SU-DHL-6 (cell line): ENCODE results near the gene ARID5B.

Experiments used
- H2AFZ ChIP-seq: fragments of 200-600 bp; sonication (generic); 2 replicates; pipeline ENCODE4 v1.6.1; 2014; ENCODE audit warnings: low read depth, mild to moderate bottlenecking, moderate library complexity, mixed read lengths, antibody characterized with exemption, low read length; ENCODE audit not compliant: severe bottlenecking
- H3F3A ChIP-seq: fragments of 200-600 bp; shearing (Covaris generic); 2 replicates; pipeline ENCODE4 v1.6.0; 2016; ENCODE audit warnings: antibody characterized with exemption, mild to moderate bottlenecking; ENCODE audit not compliant: insufficient read depth
- H3K27ac ChIP-seq: fragments of 200-600 bp; sonication (generic); 2 replicates; pipeline ENCODE4 v1.5.1; 2016; ENCODE audit warnings: low read depth, mild to moderate bottlenecking, low read length, moderate library complexity, mixed read lengths
- H3K27me3 ChIP-seq: fragments of 200-600 bp; sonication (generic), shearing (Covaris generic); 2 replicates; pipeline ENCODE4 v1.6.0; 2014; ENCODE audit warnings: mild to moderate bottlenecking, low read length
- H3K36me3 ChIP-seq: fragments of 200-600 bp; sonication (generic); 2 replicates; pipeline ENCODE4 v1.6.1; 2014; ENCODE audit warnings: mild to moderate bottlenecking, low read length, mixed read lengths
- H3K4me2 ChIP-seq: fragments of 300-600, 200-600 bp; shearing (Covaris generic), sonication (generic); 2 replicates; pipeline ENCODE4 v1.6.0; 2014; ENCODE audit warnings: low read length, low read depth, mild to moderate bottlenecking; ENCODE audit not compliant: poor library complexity, severe bottlenecking
- H3K4me3 ChIP-seq: fragments of 200-600 bp; sonication (generic); 2 replicates; pipeline ENCODE4 v1.5.1; 2014; ENCODE audit warnings: antibody characterized with exemption, low read length, mild to moderate bottlenecking, mixed read lengths; ENCODE audit not compliant: insufficient read depth, poor library complexity, severe bottlenecking
- H3K79me2 ChIP-seq: fragments of 200-600 bp; sonication (generic); 2 replicates; pipeline ENCODE4 v1.6.1; 2014; ENCODE audit warnings: mild to moderate bottlenecking, low read length, moderate library complexity; ENCODE audit not compliant: insufficient read depth
- H3K9ac ChIP-seq: fragments of 200-600 bp; sonication (generic); 2 replicates; pipeline ENCODE4 v1.7.0; 2014; ENCODE audit warnings: mild to moderate bottlenecking, low read length
- H3K9me2 ChIP-seq: fragments of 200-600 bp; sonication (generic); replicated peaks from 2 replicates; pipeline ENCODE4 v1.6.1; 2014; ENCODE audit warnings: low read length; ENCODE audit not compliant: insufficient read depth
- H3K9me3 ChIP-seq: fragments of 200-600 bp; sonication (generic); 2 replicates; pipeline ENCODE4 v1.6.1; 2014; ENCODE audit warnings: low read length, mixed read lengths; ENCODE audit not compliant: insufficient read depth
- H4K20me1 ChIP-seq: fragments of 200-600 bp; sonication (generic); 2 replicates; pipeline ENCODE4 v1.6.1; 2014; ENCODE audit warnings: low read depth, mild to moderate bottlenecking, antibody characterized with exemption, low read length, moderate library complexity, mixed read lengths
- CTCF ChIP-seq: fragments of 200-600 bp; sonication (generic); IDR thresholded peaks from one replicate; pipeline ENCODE4 v1.5.1; 2017; ENCODE audit warnings: antibody characterized with exemption, mild to moderate bottlenecking, low read length, moderate library complexity; ENCODE audit not compliant: insufficient read depth, poor library complexity, severe bottlenecking
- EZH2phosphoT487 ChIP-seq: fragments of 200-600 bp; sonication (generic), shearing (Covaris generic); conservative IDR thresholded peaks from 2 replicates; pipeline ENCODE4 v1.6.1; 2018; ENCODE audit warnings: mild to moderate bottlenecking, antibody characterized with exemption, low read length, moderate library complexity, mixed read lengths

The ARID5B gene

GRCh38 chr10:62037890-62038608 is 136.6 kb downstream of the ARID5B start:
- Histone ChIP-seq H3K27ac (peak overlapping the region; percentile 96), H3K36me3 (no peaks in the 10 kb centered on the region), H3K9me3 (no peaks in the 10 kb centered on the region), H3K9me2 (no peaks in the 10 kb centered on the region), H4K20me1 (no peaks in the 10 kb centered on the region), H3K9ac (peak overlapping the region; percentile 65), H3F3A (peaks cover 74% of the 10 kb centered on the region), H3K4me2 (peak overlapping the region; percentile 84), H3K4me3 (peak overlapping the region; percentile 44), H2AFZ (no peak overlapping the region), H3K27me3 (no peaks in the 10 kb centered on the region), H3K79me2 (peaks cover 95% of the 10 kb centered on the region)
- no peak for TF ChIP-seq CTCF
- no peak for TF ChIP-seq EZH2phosphoT487

GRCh38 chr10:62038609-62039190 is 137.2 kb downstream of the ARID5B start:
- peak overlapping the region; percentile 21 for H3K4me3 ChIP-seq
- H3K27ac ChIP-seq, result peak overlapping the region; percentile 96
- H3K9me3 ChIP-seq, result no peaks in the 10 kb centered on the region
- no peaks in the 10 kb centered on the region for H3K36me3 ChIP-seq
- H3K79me2 ChIP-seq, result peaks cover 95% of the 10 kb centered on the region
- H4K20me1 ChIP-seq, result no peaks in the 10 kb centered on the region
- peak overlapping the region; percentile 84 for H3K4me2 ChIP-seq
- peaks cover 74% of the 10 kb centered on the region for H3F3A ChIP-seq
- TF ChIP-seq CTCF (peak; percentile 74), EZH2phosphoT487 (no peak)
- H3K27me3 ChIP-seq, result no peaks in the 10 kb centered on the region
- peak overlapping the region; percentile 65 for H3K9ac ChIP-seq
- H2AFZ ChIP-seq, result no peak overlapping the region
- H3K9me2 ChIP-seq, result no peaks in the 10 kb centered on the region

GRCh38 chr10:62039954-62040353 is 138.5 kb downstream of the ARID5B start:
- TF ChIP-seq EZH2phosphoT487 (no peak), CTCF (no peak)
- Histone ChIP-seq H3K79me2 (peaks cover 95% of the 10 kb centered on the region), H3K4me2 (peak overlapping the region; percentile 84), H3K9me3 (no peaks in the 10 kb centered on the region), H3K27ac (peak overlapping the region; percentile 96), H3K9ac (peak overlapping the region; percentile 65), H3K36me3 (no peaks in the 10 kb centered on the region), H3K9me2 (no peaks in the 10 kb centered on the region), H3K4me3 (no peak overlapping the region), H3F3A (peaks cover 74% of the 10 kb centered on the region), H4K20me1 (no peaks in the 10 kb centered on the region), H2AFZ (no peak overlapping the region), H3K27me3 (no peaks in the 10 kb centered on the region)
